CD4-positive, alpha-beta T cell treated with Interleukin-6 at 100 ng/mL for 8 hours (primary cell): ENCODE results near the gene RTCA.
"Not testable (repeated sequence)": the region's sequence is repeated elsewhere in the genome, so short reads cannot be mapped to it uniquely, and the experiment has no call there.

ENCODE experiments used
- DNase-seq: peaks from one replicate; pipeline ENCODE4 v3.0.0-alpha.2; 2020; ENCODE audit warnings: mixed read lengths, low spot score

The RTCA gene

DNA sequence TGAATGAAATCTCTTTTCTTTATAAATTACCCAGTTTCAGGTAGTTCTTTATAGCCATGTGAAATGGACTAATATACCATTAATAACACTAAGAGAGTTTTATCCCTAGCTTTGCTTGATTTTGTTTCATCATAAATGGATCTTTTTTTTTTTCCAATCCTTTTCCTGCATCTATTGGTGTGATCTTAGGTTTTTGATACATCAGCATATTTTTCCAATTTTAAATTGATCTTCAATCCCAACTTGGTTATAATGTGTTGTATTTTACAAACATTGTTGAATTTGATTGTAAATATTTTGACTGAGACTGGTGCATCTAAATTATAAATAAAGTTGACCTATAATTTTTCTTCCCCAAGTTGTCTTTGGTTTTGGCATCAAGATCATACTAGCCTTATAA lies 4.3 kb upstream of the RTCA start:
- DNase-seq: no peak

DNA sequence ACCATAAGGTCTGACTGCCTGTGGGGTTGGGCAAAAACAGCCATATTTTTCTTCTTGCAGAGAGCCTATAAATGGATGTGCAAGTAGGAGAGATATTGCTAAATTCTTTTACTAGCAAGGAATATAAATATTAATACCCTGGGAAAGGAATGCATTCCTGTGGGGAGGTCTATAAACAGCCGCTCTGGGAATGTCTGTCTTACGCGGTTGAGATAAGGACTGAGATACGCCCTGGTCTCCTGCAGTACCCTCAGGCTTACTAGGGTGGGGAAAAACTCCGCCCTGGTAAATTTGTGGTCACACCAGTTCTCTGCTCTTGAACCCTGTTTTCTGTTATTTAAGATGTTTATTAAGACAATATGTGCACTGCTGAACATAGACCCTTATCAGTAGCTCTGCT lies 1.9 kb upstream of the RTCA start:
- DNase-seq: not testable (repeated sequence)

DNA sequence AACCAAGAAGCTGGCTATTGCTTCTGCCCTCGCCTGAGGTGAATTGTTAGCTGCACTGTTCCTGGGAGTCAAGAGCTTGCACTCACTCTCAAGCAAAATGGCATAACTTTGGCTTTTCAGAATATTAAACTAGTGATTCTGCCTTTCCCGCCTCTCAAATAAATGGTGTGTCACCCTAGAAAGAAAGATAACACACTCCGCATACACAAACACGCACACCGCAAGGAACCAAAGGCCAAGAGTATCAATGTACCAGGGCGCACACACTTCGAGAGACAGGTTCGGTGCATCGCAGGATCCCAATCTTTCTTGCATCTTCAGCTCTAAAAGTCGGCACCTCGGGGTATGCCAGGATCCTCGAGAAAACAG lies 470 bp upstream of the RTCA start:
- no peak for DNase-seq

DNA sequence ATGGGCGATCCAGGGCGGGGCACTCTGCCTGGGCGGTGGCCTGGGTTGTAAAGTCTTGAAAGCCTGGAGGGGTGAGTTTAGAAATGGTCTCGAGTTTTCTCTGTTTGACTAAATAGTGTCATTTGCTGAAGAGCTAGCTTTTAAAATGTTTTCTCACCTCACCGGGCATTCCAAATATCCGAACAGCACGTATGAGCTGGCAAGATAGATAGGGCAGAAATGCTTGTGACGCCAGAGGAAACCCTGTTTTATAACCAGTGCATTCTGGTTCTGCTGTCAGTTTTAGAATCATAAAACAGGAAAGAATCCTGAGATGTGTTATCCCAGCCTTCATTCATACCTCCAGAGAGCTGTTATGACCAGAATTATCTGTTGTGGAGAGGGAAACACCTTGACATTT lies 725 bp downstream of the RTCA start:
- DNase-seq: no peak

DNA sequence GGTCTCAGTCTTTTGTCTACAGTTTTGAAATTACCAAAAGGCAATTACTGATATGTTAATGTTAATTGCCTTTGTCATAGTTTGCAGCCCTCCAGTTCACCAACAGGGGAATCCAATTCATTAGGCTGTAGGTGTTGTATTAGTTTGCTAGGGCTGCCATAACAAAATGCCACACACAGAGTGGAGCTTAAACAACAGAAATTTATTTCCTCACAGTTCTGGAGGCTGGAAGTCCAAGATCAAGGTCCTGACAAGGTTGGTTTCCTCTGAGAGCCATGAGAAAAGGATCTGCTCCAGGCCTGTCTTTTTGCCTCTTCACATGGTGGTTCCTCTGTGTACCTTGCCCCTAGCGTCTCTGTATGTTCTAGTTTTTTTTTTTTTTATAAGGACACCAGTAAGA lies 1.3 kb downstream of the RTCA start:
- no peak for DNase-seq

DNA sequence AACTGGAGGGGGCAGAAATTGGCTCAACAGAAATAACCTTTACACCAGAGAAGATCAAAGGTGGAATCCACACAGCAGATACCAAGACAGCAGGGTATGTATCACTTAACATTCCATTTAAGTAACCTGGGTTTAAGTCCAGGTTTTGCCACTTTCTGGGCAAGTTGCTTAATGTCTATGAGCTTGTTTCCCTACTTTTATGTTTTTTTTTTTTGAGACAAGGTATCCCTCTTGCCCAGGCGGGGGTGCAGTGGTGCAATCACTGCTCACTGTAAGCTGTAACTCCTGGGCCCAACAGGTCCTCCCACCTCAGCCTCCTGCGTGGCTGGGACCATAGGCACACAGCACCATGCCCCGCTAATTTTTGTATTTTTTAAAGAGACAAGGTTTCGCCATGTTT lies 2.2 kb downstream of the RTCA start:
- no peak for DNase-seq

DNA sequence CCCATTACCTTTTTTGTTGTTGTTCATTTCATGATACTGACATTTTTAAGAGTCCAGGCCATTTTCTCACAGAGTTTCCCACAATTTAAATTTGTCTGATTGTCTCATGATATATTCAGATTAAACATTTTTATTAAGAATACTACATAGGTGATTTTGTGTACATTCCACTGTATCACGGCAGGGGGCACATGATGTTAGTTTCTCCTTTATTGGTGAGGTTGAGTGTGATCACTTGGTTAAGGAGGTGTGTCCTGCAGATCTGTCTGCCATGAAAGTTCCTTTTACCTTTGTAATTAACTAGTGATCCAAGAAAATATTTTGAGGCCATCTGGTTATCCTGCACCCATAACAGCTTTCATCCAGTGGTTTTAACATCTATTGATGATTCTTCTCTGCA lies 11.8 kb downstream of the RTCA start:
- DNase-seq: peak; percentile 28

DNA sequence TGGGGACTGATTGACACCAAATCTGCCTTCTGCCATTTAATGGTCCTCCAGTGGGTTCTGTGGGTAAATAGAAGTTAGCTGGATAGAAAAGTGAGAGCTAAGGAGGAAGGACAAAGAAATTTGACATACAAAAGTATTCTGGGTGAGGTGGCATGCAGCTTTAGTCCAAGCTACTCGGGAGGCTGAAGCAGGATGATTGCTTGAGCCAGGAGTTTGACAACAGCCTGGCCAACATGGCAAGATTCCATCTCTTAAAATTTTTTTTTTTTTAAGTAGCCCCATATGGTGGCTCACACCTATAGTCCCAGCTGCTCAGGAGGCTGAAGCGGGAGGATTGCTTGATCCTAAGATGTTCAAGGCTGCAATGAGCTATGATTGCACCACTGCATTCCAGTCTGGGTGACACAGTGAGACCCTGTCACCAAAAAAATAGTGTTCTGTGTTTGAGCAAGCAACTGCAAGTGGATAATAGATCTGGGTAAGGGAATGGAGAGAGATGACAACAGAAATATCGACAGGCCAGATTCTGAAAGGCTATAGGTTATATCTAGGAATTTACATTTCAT lies 13.4 kb downstream of the RTCA start:
- no peak for DNase-seq

DNA sequence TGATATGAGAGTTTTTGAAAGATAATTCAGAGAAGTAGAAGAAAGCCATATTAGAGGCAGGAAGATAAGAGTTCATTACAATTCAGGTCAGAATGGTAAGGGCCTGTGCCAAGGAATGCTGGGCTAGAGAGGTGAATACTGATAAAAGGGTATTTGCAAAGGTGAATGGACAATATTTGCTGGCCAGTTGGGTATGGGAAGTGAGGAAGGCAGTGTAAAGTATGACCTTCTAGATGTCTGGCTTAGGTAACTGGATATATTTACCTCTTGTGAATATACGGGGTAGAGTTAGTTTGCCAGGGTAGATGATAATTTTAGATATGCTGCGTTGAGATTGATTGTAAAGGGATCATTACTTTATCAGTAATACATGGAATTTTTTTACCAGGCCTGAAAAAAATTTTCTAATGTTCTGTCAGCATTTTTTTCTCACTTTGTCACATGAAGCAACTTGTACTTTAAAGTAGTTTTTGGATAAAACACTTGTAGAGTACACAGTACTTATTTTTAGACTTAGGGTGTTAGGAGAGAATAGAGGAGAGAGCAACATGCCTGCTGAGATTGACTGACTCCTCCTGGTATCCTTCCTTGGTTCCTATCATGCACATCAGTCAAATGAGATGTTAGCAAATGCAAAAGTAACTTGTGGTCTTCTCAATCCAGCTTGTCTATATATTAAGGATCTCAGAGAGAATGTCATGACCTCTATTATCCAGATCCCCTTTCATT lies 14.1 kb downstream of the RTCA start:
- no peak for DNase-seq

DNA sequence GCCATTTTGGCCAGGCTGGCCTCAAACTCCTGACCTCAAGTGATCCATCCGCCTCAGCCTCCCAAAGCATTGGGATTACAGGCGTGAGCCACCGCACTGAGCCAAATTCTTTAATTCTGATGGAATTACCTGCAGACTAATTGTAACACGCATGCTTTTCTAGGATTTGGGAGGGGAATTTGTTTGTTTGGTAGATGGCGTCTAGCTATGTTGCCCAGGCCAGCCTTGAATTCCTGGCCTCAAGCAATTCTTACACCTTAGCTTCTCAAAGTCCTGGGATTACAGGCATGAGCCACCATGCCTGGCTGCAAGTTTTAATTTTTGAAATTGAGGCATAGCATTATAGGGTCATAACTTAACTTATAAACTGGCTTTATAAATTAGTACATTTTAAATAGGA lies 18.6 kb downstream of the RTCA start:
- DNase-seq: no peak

DNA sequence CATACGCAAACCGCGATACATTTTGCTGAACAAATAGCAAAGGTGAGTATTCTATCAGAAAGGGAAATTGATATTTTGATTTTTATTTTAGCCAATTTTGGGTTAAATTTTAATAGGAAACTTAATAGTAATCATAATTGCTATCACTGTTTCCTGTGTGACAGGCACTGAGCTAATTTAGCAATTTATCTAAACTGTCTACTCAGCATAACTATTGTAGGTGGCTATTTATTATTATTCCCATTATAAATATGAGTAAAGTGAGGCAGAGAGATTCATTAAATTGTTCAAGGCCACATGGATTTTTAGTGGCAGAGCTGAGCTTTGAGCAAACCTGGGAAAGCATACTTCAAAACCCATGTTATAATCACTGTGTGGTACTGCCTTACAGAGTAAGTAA lies 21.1 kb downstream of the RTCA start:
- DNase-seq: no peak

DNA sequence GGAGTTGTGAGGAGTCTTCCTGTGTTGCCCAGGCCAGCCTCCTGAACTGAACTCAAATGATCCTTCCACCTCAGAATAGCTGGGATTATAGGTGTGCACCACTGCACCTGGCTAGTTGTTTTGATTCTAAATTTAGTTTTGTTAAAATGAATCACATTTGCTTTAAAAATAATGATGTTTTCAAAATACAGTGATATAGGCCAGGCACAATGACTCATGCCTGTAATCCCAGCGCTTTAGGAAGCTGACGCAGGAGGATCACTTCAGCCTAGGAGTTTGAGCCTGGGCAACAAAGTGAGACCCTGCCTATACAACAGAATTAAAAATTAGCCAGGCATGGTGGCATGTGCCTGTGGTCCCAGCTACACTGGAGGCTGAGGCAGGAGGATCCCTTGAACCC lies 24.3 kb downstream of the RTCA start:
- no peak for DNase-seq

DNA sequence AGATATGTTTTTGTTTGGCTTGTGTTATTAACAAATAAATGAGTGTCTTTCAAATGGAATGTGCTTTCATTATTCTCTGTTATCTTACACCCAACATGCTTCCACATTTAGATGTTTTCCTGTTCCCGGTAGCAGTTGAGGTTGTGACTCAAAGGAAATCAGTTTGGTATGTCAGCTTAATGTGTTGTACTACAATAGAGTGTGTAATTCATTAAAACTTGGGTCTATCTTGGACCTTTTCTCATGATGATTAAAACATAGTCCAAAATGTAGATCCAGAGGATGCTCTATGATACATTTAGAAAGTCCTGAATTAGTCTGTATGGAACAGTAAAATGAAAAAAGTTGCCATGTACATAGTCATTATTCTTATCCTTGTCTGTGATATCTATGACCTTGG lies 26.7 kb downstream of the RTCA start:
- no peak for DNase-seq

DNA sequence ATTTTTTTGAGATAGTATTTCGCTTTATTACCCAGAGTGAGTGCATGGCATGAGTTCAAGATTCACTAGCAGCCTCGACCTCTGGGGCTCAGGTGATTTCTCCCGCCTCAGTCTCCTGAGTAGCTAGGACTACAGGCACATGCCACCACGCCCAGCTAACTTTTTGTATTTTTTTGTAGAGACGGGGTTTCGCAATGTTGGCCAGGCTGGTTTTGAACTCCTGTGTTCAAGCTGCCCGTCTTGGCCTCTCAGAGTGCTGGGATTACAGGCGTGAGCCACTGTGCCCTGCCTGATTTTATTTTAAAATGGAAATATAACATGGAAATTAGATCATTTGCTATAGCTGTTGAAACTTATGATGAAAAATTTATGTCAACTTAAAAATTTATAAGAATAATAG lies 30.1 kb downstream of the RTCA start:
- DNase-seq: no peak

DNA sequence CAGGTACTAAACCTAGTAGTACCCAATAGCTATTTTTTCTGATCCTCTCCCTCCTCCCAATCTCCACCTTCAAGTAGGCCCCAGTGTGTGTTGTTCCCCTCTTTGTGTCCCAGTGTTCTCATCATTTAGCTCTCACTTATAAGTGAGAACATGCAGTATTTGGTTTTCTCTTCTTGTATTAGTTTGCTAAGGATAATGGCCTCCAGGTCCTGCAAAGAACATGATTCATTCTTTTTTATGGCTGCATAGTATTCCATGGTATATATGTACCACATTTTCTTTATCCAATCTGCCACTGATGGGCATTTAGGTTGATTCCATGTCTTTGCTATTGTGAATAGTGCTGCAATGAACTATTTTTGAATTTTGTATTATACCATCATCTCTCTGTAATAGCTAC lies 31.0 kb downstream of the RTCA start:
- DNase-seq: not testable (repeated sequence)

DNA sequence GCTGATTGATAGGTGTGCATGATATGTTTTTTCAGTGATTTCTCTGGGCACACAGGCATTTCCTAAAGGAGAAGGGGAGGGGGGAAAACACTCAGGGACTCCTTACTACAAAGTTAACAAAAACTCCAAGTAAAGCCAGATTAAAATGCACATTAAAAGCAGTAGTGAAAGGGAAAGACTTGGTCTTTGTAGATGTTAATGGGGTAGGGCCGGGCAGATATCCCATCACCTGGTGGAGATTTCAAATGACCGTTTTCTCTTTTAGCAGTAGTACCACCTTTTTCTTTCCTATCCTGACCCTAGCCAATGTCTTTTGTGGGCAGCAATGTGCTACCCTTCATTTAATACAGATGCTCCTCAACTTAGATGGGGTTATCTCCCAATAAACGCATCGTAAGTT lies 32.5 kb downstream of the RTCA start:
- no peak for DNase-seq

DNA sequence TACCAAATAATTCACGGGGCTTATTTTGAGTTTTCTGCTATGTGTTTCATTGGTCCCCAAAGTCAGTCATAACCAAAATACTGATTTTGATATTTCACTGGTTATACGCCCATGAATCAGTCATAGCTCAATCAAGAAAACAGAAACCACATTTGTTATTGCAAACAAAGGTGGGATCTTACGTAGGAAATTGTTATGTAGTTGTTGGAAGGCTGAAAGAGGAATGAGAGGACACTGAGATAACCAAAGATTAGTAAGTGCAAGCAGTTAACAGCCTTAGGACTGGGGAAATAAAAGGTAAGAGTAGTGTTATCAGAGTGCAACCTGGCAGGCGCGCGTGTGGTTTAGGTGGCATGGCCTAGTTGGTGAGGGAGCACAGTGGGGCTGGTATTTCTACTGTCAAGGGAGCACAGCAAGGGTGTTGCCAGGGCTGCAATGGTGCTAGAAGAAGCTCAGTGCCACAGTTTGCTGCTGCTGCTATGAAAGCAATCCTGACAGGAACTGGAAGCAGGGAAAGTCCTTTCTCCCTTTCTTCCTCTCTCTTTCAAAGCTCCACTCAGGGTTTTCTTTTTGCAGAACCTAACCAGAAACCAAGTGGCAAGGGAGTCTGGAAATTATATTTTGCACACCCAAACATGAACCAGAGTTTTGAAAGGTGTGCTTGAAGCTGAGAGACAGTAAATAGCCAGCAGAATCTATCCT lies 33.7 kb downstream of the RTCA start:
- DNase-seq: no peak

DNA sequence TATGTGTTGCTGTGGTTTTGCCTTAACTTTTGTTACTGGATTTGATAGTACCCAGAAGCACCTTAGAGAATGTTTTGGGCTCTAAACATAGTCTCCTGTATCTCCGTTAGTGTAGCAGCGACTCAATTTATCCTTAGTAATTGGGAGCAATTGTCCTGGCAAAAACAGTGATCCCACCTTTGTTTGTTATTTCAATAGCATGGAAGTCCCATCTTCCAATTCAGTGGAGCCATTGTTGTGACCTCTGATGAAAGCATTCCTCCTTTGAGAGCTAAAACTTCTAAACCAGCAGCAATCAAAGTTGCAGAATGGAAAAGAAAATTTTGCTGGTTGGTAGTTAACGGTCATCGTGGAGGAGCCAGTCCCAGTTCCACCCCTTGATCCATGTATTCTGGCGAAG lies 34.7 kb downstream of the RTCA start:
- DNase-seq: no peak

DNA sequence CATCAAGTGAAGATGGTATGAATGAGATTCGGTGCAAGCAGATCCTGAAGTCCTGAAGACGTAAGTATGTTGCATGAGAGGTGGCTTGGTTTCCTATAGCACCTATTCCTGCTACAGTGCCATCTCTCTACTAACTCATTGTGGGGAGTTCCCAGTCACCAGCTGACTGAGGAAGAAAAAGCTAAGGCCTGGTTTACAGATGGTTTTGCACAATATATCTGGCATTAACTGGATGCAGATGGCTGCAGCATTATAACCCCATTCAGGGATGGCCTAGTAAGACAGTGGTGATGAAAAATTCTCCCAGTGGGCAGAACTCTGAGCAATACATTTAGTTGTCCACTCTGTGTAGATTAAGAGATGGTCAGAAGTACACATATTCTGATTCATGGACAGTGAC lies 36.7 kb downstream of the RTCA start:
- no peak for DNase-seq

DNA sequence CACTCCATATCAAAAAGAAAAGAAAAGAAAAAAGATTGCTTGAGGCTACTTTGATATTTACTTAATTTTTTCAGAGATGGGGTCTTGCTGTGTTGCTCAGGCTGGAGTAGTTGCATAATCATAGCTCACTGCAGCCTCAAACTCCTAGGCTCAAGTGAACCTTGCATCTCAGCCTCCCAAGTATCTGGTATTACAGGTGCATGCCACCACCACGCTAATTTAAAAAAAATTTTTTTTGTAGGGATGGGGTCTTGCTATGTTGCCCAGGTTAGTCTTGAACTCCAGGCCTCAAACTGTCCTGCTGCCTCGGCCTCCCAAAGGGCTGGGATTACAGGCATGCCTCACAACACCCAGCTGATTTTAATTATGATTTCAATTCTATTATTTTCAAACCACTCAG lies 38.2 kb downstream of the RTCA start:
- no peak for DNase-seq

DNA sequence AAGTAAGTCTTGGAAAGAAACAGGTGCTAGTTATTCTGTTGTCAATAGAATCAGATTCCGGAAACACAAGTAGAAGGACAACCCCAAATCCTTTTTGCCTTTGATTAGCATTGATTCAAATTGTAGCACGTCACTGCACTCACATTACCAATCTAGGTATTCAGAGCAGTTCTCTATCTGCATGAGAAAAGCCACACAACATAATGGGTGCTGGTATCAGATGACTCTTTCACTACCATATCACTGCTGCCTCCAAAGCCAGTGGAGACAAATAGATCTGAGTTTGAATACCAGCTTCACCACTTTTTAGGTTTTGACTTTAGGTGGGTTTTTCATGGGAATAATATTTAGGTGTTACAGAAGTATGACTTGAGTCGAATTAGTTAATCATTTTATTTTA lies 38.9 kb downstream of the RTCA start:
- DNase-seq: no peak

DNA sequence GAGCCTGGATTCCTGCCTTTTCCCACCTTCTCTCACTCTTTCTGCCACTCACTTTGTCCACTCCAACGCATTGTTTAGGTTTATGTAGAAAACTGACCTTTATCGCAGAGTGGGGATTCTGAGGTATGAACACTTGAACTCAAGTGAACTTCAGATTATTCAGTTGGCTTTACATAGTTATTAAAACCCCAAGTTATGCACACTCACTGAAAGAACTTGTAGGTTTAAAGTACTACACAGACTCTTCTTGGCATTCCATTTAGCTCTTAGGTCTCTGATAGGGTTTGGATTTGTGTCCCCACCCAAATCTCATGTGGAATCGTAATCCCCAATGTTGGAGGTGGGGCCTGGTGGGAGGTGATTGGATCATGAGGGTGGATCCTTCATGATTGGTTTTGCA lies 39.9 kb downstream of the RTCA start:
- no peak for DNase-seq

DNA sequence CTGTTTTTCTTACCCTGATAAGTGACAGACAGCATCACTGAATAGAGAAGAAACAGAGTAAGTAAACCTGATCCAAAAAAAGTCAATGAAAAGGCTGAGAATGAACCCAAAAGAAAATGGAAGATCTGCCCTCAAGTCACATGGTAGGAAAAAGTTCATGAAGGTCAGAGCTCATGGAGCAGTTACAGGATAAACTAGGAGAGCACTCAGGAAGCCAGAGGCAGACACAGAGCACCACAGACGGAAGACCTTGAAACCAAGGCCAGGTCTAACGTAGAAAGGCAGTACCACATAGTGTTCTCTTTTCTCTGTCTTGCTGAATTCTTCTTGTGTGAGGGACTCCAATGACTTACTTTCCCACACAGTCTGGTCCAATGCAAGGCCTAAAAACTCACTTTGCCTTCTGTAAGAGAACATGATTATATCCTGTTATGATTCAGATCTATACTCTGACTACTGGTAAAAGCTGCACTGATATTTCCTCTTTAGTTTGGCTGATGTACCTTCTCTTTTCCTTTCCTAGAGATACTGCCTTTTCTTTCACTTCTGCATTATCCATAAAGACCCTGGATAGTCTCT lies 40.8 kb downstream of the RTCA start:
- no peak for DNase-seq
